Keratinocyte (primary cell): ENCODE data around the gene TTLL5. TPM values are rescaled to one million over a fixed set of nuclear protein-coding genes. Genes with fewer than 3 reads are reported as not detected.

Experiments used
- DNase-seq: peaks from one replicate; pipeline ENCODE4 v3.0.0-alpha.2; 2011; ENCODE audit warnings: low read depth, missing footprints, low spot score
- FAIRE-seq: peaks from 2 replicates; lab custom pipeline; 2011; peaks lifted over from hg19 to GRCh38; lab: Jason Lieb, UNC
- H2AFZ ChIP-seq: 2 replicates; pipeline ENCODE4 v1.6.0; 2012; ENCODE audit warnings: low read length, control low read depth, inconsistent platforms; ENCODE audit not compliant: control insufficient read depth
- H3K27ac ChIP-seq: 2 replicates; pipeline ENCODE4 v1.5.1; 2011; ENCODE audit warnings: low read length; ENCODE audit not compliant: control insufficient read depth, insufficient read depth
- H3K27me3 ChIP-seq: 3 replicates; pipeline ENCODE4 v1.6.0; 2011; ENCODE audit warnings: low read length; ENCODE audit not compliant: control insufficient read depth, insufficient read depth; ENCODE audit errors: extremely low read depth
- H3K36me3 ChIP-seq, 2 experiments: 2 replicates in 1 of 2; 3 replicates in 1 of 2; pipeline ENCODE4 v1.5.1; 2011; ENCODE audit warnings: low read length in 2 of 2, mild to moderate bottlenecking in 1 of 2; ENCODE audit not compliant: control insufficient read depth in 2 of 2, insufficient read depth in 2 of 2; ENCODE audit errors: extremely low read depth in 1 of 2
- H3K4me1 ChIP-seq: 3 replicates; pipeline ENCODE4 v1.5.1; 2011; ENCODE audit warnings: low read length; ENCODE audit not compliant: control insufficient read depth, insufficient read depth; ENCODE audit errors: extremely low read depth
- H3K4me2 ChIP-seq: 3 replicates; pipeline ENCODE4 v1.6.0; 2011; ENCODE audit warnings: low read depth, low read length; ENCODE audit not compliant: control insufficient read depth, insufficient read depth; ENCODE audit errors: extremely low read depth
- H3K4me3 ChIP-seq, 3 experiments: fragments of 200-600 bp in 1 of 3; sonication (generic) in 1 of 3; 2 replicates in 2 of 3; 3 replicates in 1 of 3; pipeline ENCODE4 v1.5.1; 2011 to 2016; ENCODE audit warnings: low read length in 3 of 3, mild to moderate bottlenecking in 3 of 3, control low read depth in 2 of 3, inconsistent platforms in 1 of 3, low read depth in 1 of 3, mixed read lengths in 1 of 3, mixed run types in 1 of 3, moderate library complexity in 1 of 3; ENCODE audit not compliant: control insufficient read depth in 2 of 3, insufficient read depth in 2 of 3; ENCODE audit errors: extremely low read depth in 1 of 3
- H3K79me2 ChIP-seq: 2 replicates; pipeline ENCODE4 v1.6.0; 2012; ENCODE audit warnings: low read length; ENCODE audit not compliant: control insufficient read depth, insufficient read depth
- H3K9ac ChIP-seq: 3 replicates; pipeline ENCODE4 v1.6.0; 2011; ENCODE audit warnings: low read length; ENCODE audit not compliant: control insufficient read depth, insufficient read depth; ENCODE audit errors: extremely low read depth
- H3K9me1 ChIP-seq: 3 replicates; pipeline ENCODE4 v1.6.0; 2011; ENCODE audit warnings: low read length; ENCODE audit not compliant: control insufficient read depth, insufficient read depth; ENCODE audit errors: extremely low read depth
- H3K9me3 ChIP-seq: 2 replicates; pipeline ENCODE4 v1.5.1; 2012; ENCODE audit warnings: low read depth, low read length; ENCODE audit not compliant: control insufficient read depth
- H4K20me1 ChIP-seq: 3 replicates; pipeline ENCODE4 v1.6.0; 2011; ENCODE audit warnings: low read length; ENCODE audit not compliant: control insufficient read depth, insufficient read depth; ENCODE audit errors: extremely low read depth
- CTCF ChIP-seq, 3 experiments: IDR thresholded peaks in 1 of 3; conservative IDR thresholded peaks in 1 of 3; optimal IDR thresholded peaks in 1 of 3; 2 replicates in 2 of 3; 3 replicates in 1 of 3; pipeline versions ENCODE3 to v1.5.1; 2011; ENCODE audit warnings: low read length in 3 of 3, mild to moderate bottlenecking in 3 of 3, moderate library complexity in 2 of 3, control low read depth in 1 of 3, inconsistent platforms in 1 of 3; ENCODE audit not compliant: insufficient read depth in 2 of 3; ENCODE audit errors: extremely low read depth in 1 of 3
- EZH2 ChIP-seq: IDR thresholded peaks from one replicate; pipeline ENCODE4 v1.6.1; 2012; ENCODE audit warnings: inconsistent platforms, mild to moderate bottlenecking, low read length, moderate library complexity
- dilution Hi-C: fragments of 300-500 bp; cut with MboI; formaldehyde crosslinking; loops from one replicate; pipeline ENCODE4 v1.7.0; 2020; ENCODE audit warnings: low sequenced_read_pairs; ENCODE audit not compliant: extremely low pct_ligation_motif_present
- polyA plus RNA-seq, 5 experiments: library from polyadenylated mRNA; depleted of rRNA in 3 of 5; stranded (reverse) in 3 of 5; stranded (forward) in 1 of 5; unstranded in 1 of 5; fragments of >200 nt; gene quantifications; 1 replicate in 1 of 5; 2 replicates in 3 of 5; 3 replicates in 1 of 5; pipeline versions ENCODE4 v1.2.1 to v1.2.3, GENCODE V29; 2011 to 2012; ENCODE audit warnings: missing spikeins in 2 of 5, low read depth in 1 of 5, low replicate concordance in 1 of 5

The TTLL5 gene
- polyA plus RNA-seq, 1 donor (not counting 4 experiments of a cell fraction or from before 2014, with no cell fraction given) = 20.7 TPM

- no peaks in the 10 kb centered on the region for H3K79me2 ChIP-seq
- no peak overlapping the region for H3K27ac ChIP-seq
- DNase-seq (no peak), FAIRE-seq (no peak)
- no peak overlapping the region for H3K4me3 ChIP-seq
- no peaks in the 10 kb centered on the region for H4K20me1 ChIP-seq
- no peak overlapping the region for H3K9ac ChIP-seq
- no peaks in the 10 kb centered on the region for H3K9me3 ChIP-seq
- no peaks in the 10 kb centered on the region for H3K27me3 ChIP-seq
- H3K9me1 ChIP-seq = no peaks in the 10 kb centered on the region
- no peaks in the 10 kb centered on the region for H3K4me1 ChIP-seq
- no peak overlapping the region for H2AFZ ChIP-seq
- peaks cover 3 to 5% of the 10 kb centered on the region in 2 experiments for H3K36me3 ChIP-seq
- TF ChIP-seq EZH2 (no peak), CTCF (optimal IDR thresholded peaks at IDR 0.05 in 1 of 3, IDR thresholded peaks at IDR 0.05 in 1 of 3, conservative IDR thresholded peaks at IDR 0.05 in 1 of 3; ENCODE audit: extremely low read depth in 1 of 3, insufficient read depth in 2 of 3, low read length in 3 of 3) (no peak)
- no peak overlapping the region for H3K4me2 ChIP-seq
- dilution Hi-C loops = no loop called here
These were observed 92.7 kb downstream of the TTLL5 start for GRCh38 chr14:75753696-75754095.

GRCh38 chr14:75757644-75758402, 96.8 kb downstream of the TTLL5 start:
- TF ChIP-seq CTCF (optimal IDR thresholded peaks at IDR 0.05 in 1 of 3, IDR thresholded peaks at IDR 0.05 in 1 of 3, conservative IDR thresholded peaks at IDR 0.05 in 1 of 3; ENCODE audit: extremely low read depth in 1 of 3, insufficient read depth in 2 of 3, low read length in 3 of 3) (no peak), EZH2 (no peak)
- no peaks in the 10 kb centered on the region for H3K4me1 ChIP-seq
- peak; percentile 9 for FAIRE-seq
- H2AFZ ChIP-seq = no peak overlapping the region
- no peak overlapping the region for H3K27ac ChIP-seq
- H3K9ac ChIP-seq = no peak overlapping the region
- H3K36me3 ChIP-seq = no peaks in the 10 kb centered on the region
- H3K4me2 ChIP-seq = no peak overlapping the region
- DNase-seq = no peak
- H3K9me1 ChIP-seq = no peaks in the 10 kb centered on the region
- H3K27me3 ChIP-seq = no peaks in the 10 kb centered on the region
- no peaks in the 10 kb centered on the region for H4K20me1 ChIP-seq
- no peaks in the 10 kb centered on the region for H3K9me3 ChIP-seq
- H3K79me2 ChIP-seq = no peaks in the 10 kb centered on the region
- dilution Hi-C loops = no loop called here
- no peak overlapping the region for H3K4me3 ChIP-seq
